WTC11 (cell line): ENCODE data around the gene OAS2.

Experiments used
- ATF3 ChIP-seq: sonication (generic); formaldehyde crosslinking; conservative IDR thresholded peaks from 2 replicates; pipeline ENCODE4 v1.8.1; 2022; ENCODE audit warnings: mild to moderate bottlenecking, missing genetic modification reagents
- CREM ChIP-seq: sonication (generic); formaldehyde crosslinking; IDR thresholded peaks from 2 replicates; pipeline ENCODE4 v1.8.1; 2022; ENCODE audit warnings: mild to moderate bottlenecking, missing genetic modification reagents, moderate library complexity
- CTCF ChIP-seq: fragments of 200-600 bp; IDR thresholded peaks from 2 replicates; pipeline ENCODE4 v1.8.0; 2022; ENCODE audit warnings: antibody characterized with exemption
- E2F1 ChIP-seq: sonication (generic); formaldehyde crosslinking; IDR thresholded peaks from 2 replicates; pipeline ENCODE4 v1.8.0; 2022; ENCODE audit warnings: mild to moderate bottlenecking, missing genetic modification reagents
- JUN ChIP-seq: sonication (generic); formaldehyde crosslinking; IDR thresholded peaks from 2 replicates; pipeline ENCODE4 v1.8.0; 2023; ENCODE audit warnings: mild to moderate bottlenecking, missing genetic modification reagents
- KAT7 ChIP-seq: sonication (generic); formaldehyde crosslinking; IDR thresholded peaks from 2 replicates; pipeline ENCODE4 v1.8.1; 2023; ENCODE audit warnings: missing genetic modification reagents, mild to moderate bottlenecking, borderline replicate concordance
- NFYB ChIP-seq: sonication (generic); formaldehyde crosslinking; conservative IDR thresholded peaks from 2 replicates; pipeline ENCODE4 v1.8.0; 2022; ENCODE audit warnings: low read depth, missing genetic modification reagents
- TP53 ChIP-seq: sonication (generic); formaldehyde crosslinking; IDR thresholded peaks from 2 replicates; pipeline ENCODE4 v1.8.1; 2023; ENCODE audit warnings: mild to moderate bottlenecking, missing genetic modification reagents
- USF2 ChIP-seq: sonication (generic); formaldehyde crosslinking; IDR thresholded peaks from 2 replicates; pipeline ENCODE4 v1.8.1; 2023; ENCODE audit warnings: mild to moderate bottlenecking, missing genetic modification reagents, moderate library complexity
- ZBTB43 ChIP-seq: sonication (generic); formaldehyde crosslinking; IDR thresholded peaks from 2 replicates; pipeline ENCODE4 v1.8.1; 2023; ENCODE audit warnings: mild to moderate bottlenecking, missing genetic modification reagents
- ZNF121 ChIP-seq: sonication (generic); formaldehyde crosslinking; IDR thresholded peaks from 2 replicates; pipeline ENCODE4 v1.8.0; 2023; ENCODE audit warnings: missing genetic modification reagents
- ZNF263 ChIP-seq: sonication (generic); formaldehyde crosslinking; IDR thresholded peaks from 2 replicates; pipeline ENCODE4 v1.8.1; 2022; ENCODE audit warnings: low read depth, mild to moderate bottlenecking, moderate library complexity, missing genetic modification reagents

GRCh38 chr12:113003636-113004035 is 25.3 kb downstream of the OAS2 start:
- no peak for TF ChIP-seq USF2
- no peak for TF ChIP-seq ZNF121 (CRISPR knock-in tag)
- no peak for TF ChIP-seq NFYB (CRISPR knock-in tag)
- TF ChIP-seq CTCF, result no peak
- no peak for TF ChIP-seq CREM (CRISPR knock-in tag)
- TF ChIP-seq ZBTB43, result no peak
- no peak for TF ChIP-seq ATF3 (CRISPR knock-in tag)
- no peak for TF ChIP-seq KAT7
- TF ChIP-seq JUN (CRISPR knock-in tag), result no peak
- TF ChIP-seq TP53 (CRISPR knock-in tag), result no peak
- no peak for TF ChIP-seq E2F1 (CRISPR knock-in tag)
- TF ChIP-seq ZNF263 (CRISPR knock-in tag), result no peak
